ENCODE results near the gene STAT6. TPM values are rescaled to one million over a fixed set of nuclear protein-coding genes. Genes with fewer than 3 reads are reported as not detected.
A peak's percentile ranks its signal among the peaks of the same experiment; 100 is the strongest.

Gene STAT6
- total RNA-seq, 1 donor from 2014 or later, result 46.2 TPM

DNA sequence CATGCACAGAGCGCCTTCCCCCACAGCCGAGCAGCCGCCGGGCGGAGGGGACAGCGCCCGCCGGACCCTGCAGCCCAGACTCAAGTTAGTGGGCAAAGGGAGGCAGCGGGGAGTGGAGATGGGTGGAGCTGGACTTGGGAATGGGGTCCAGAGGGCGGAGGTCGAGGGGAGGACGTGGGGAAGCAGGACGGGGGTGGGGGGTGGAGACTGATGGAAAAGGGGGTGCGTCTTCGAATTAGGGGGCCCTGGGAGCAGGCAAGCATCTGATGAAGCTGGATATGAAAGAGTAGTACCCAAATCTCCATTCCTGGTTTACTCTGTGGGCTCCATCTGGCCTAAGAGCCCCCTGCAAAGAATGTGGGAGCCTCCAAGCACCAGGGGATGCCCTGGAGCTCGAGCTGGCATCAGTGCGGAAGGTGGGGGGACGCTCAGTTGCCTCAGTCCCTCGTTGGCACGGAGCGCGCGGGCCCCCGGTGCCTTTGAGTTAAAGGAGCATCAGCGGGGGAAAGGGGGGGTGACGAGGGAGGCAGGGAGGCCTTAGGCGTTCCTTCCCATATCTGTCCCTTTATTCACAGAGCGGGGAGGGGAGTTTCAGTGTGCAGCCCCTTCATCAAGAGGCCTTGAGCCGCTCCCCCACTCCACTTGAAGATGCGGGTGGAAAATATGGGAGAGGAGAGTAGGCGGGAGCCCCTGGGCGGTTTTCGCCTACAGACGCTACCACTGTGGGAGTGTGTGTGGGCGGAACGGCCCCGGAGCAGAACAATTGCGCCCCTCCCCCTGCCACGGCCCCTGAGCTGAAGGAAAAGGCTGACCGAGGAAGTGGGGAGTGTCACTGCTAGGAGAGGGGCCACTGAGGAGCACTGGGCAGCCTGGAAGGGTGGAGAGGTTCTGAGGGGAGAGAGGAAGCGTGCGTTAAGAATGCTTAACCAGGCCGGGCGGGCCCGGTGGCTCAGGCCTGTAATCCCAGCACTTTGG, 21.6 kb downstream of the STAT6 start:
- Histone ChIP-seq H3K4me1 (peaks cover 83% of the 10 kb centered on the region), H3K27ac (replicated peaks) (peak overlapping the region; percentile 100), H3K9me3 (replicated peaks) (no peaks in the 10 kb centered on the region), H3K36me3 (peaks cover 31% of the 10 kb centered on the region), H3K4me3 (peak overlapping the region; percentile 95), H3K27me3 (ENCODE audit: low read depth) (no peaks in the 10 kb centered on the region)
- peak; percentile 83 for DNase-seq
- TF ChIP-seq, protein P1, sequence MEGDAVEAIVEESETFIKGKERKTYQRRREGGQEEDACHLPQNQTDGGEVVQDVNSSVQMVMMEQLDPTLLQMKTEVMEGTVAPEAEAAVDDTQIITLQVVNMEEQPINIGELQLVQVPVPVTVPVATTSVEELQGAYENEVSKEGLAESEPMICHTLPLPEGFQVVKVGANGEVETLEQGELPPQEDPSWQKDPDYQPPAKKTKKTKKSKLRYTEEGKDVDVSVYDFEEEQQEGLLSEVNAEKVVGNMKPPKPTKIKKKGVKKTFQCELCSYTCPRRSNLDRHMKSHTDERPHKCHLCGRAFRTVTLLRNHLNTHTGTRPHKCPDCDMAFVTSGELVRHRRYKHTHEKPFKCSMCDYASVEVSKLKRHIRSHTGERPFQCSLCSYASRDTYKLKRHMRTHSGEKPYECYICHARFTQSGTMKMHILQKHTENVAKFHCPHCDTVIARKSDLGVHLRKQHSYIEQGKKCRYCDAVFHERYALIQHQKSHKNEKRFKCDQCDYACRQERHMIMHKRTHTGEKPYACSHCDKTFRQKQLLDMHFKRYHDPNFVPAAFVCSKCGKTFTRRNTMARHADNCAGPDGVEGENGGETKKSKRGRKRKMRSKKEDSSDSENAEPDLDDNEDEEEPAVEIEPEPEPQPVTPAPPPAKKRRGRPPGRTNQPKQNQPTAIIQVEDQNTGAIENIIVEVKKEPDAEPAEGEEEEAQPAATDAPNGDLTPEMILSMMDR (IDR thresholded peaks at IDR 0.05; ENCODE audit: borderline replicate concordance), result no peak
- intact Hi-C loops (cut with micrococcal nuclease), result no loop called here

DNA sequence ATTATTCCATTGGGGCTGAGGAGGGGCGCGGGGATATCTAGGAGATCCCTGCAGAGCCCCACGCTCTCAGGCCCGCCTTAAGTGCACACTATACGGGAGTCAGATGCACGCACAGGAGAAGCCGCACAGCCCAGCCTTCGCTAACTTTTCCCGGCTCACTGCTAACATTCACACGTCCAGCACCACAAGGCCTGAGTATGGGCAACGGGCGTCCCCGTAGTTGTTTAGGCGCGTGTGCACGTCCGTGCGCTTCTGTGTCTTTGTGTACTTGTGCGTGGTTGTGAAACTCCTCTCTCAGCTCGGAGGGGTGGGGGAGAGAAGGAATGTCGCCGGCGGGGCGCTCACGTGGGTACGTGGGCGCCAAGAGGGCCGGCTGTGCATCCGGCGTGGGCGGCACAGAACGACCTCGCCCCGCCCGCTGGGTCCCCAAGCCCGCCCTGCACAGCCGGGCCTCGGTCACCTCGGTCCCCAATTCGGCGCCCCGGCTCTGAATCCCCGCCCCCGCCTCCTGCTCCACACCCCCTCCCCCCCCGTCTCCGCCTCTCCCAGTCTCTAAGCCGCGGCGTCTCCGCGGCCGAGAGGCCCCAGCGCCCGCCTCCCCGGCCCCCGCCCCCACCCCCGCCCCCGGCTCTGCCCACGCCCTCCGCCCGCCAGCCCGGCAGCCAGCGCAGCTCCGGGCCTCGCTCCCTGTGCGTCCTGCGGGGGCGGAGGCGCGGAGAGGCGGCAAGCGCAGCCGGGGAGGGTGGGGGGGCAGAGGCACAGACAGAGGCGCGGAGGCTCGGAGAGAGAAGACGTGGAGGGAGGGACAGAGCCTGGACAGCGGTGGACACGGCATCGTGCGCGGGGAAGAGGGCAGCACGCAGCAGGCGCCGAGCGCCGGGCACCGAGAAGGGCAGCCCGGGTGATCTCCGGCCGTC, 22.6 kb downstream of the STAT6 start, which contains the start of gene NAB2:
Gene NAB2 (plus strand): TSS at position 761 of the 917 bp plus-strand sequence. CDS start 158 bp downstream, outside the sequence.
- intact Hi-C loops (cut with micrococcal nuclease), result no loop called here
- Histone ChIP-seq H3K4me1 (peaks cover 75% of the 10 kb centered on the region), H3K27ac (replicated peaks) (peak within 1 kb of the TSS; percentile 100), H3K27me3 (ENCODE audit: low read depth) (no peaks in the 10 kb centered on the region), H3K9me3 (replicated peaks) (no peaks in the 10 kb centered on the region), H3K4me3 (peak within 1 kb of the TSS; percentile 95), H3K36me3 (peaks cover 29% of the 10 kb centered on the region)
- TF ChIP-seq, protein P1 (IDR thresholded peaks at IDR 0.05; ENCODE audit: borderline replicate concordance), result no peak
- peak; percentile 98 for DNase-seq

DNA sequence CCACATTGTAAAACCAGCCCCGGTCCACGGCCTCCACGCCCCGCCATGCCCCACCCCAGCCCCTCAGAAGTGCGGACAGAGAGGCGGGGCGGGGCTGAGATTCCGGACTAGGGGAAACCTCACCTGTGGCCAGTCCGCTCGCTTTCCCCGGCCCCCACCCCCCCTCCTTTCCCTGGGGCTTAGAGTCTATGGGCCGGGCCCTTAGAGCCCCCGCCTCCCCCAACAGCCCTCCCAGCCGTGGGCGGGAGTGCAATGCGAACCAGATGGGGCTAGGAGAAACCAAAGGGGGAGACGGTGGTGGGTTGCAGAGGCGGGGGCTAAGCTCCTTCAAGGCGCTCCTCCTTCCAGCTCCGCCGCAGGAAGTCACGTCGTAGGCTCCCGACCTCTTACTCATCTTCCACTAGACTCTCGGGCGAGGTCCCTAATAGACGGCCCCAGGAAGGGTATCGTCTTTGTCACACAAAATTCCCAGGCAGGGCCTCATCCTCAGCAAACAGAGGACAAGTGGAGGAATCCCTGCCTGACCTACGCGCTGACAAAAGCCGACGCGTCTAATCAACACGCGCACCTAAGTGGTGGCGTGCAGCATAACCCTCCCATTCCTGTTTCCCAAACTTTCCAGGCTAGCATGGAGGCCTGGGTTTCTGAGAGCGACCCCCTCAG, 23.3 kb downstream of the STAT6 start:
- TF ChIP-seq, protein P1 (IDR thresholded peaks at IDR 0.05; ENCODE audit: borderline replicate concordance), result no peak
- Histone ChIP-seq H3K36me3 (peaks cover 21% of the 10 kb centered on the region), H3K4me1 (peaks cover 67% of the 10 kb centered on the region), H3K4me3 (peak overlapping the region; percentile 95), H3K9me3 (replicated peaks) (no peaks in the 10 kb centered on the region), H3K27me3 (ENCODE audit: low read depth) (no peaks in the 10 kb centered on the region), H3K27ac (replicated peaks) (peak overlapping the region; percentile 100)
- intact Hi-C loops (cut with micrococcal nuclease), result no loop called here
- DNase-seq, result peak; percentile 85

- intact Hi-C loops (cut with micrococcal nuclease), result no loop called here
- Histone ChIP-seq H3K27ac (replicated peaks) (peak overlapping the region; percentile 100), H3K36me3 (peaks cover 14% of the 10 kb centered on the region), H3K9me3 (replicated peaks) (no peaks in the 10 kb centered on the region), H3K4me1 (peaks cover 60% of the 10 kb centered on the region), H3K27me3 (ENCODE audit: low read depth) (no peaks in the 10 kb centered on the region), H3K4me3 (peak overlapping the region; percentile 95)
- peak; percentile 92 for DNase-seq
- TF ChIP-seq, protein P1 (IDR thresholded peaks at IDR 0.05; ENCODE audit: borderline replicate concordance), result no peak
These were observed 24.0 kb downstream of the STAT6 start for GRCh38 chr12:57087010-57087690.
